Pancreas (tissue), 10 donors: ENCODE data around the gene NEGR1. TPM values are rescaled to one million over a fixed set of nuclear protein-coding genes. Genes with fewer than 3 reads are reported as not detected.

Source experiments
- ATAC-seq, 4 donors: fragments of 200-7000 bp; cut with Tn5 transposase; one replicate each; pipeline versions ENCODE4 v1.8.0 to v1.9.1; 2020; ENCODE audit warnings: mild to moderate bottlenecking in 4 of 4, moderate library complexity in 4 of 4
- DNase-seq, 6 donors: peaks; one replicate each; pipeline ENCODE4 v3.0.0-alpha.2; 2020
- FAIRE-seq: peaks from 2 replicates; lab custom pipeline; 2012; peaks lifted over from hg19 to GRCh38; lab: Jason Lieb, UNC
- H3K27ac ChIP-seq, 4 donors: fragments of 200-600 bp; sonication (generic); 1 replicate in 3 of 4; 2 replicates in 1 of 4; pipeline versions ENCODE4 v1.5.0 to v1.8.0; 2020
- H3K27me3 ChIP-seq, 4 donors: fragments of 200-600 bp; one replicate each; pipeline ENCODE4 v1.8.0; 2021
- H3K36me3 ChIP-seq, 3 donors: fragments of 200-600 bp; sonication (generic) in 1 of 3; one replicate each; pipeline versions ENCODE4 v1.5.0 to v1.8.0; 2020 to 2021
- H3K4me1 ChIP-seq, 3 donors: fragments of 200-600 bp; one replicate each; pipeline ENCODE4 v1.8.0; 2021
- H3K4me3 ChIP-seq, 4 donors: fragments of 200-600 bp; sonication (generic) in 2 of 4; one replicate each; pipeline versions ENCODE4 v1.5.0 to v1.8.0; 2020 to 2021
- H3K9me3 ChIP-seq, 4 donors: fragments of 200-600 bp; one replicate each; pipeline ENCODE4 v1.8.0; 2021
- CTCF ChIP-seq, 4 donors: fragments of 200-600 bp; sonication (generic) in 3 of 4; IDR thresholded peaks; one replicate each; pipeline versions ENCODE4 v1.5.0 to v1.8.0; 2021; ENCODE audit warnings: antibody characterized with exemption in 4 of 4
- WGBS, 2 donors: extraction: QIAGEN DNeasy Blood & Tissue Kit; methylation state at CpG; one replicate each; pipeline ENCODE4 v1.1.7; 2013; 5-methylcytosine and 5-hydroxymethylcytosine counted together
- intact Hi-C, 3 donors: fragments of 100-400 bp; cut with DNase I; formaldehyde crosslinking; loops; one replicate each; pipeline versions ENCODE4 v1.11.1 to v1.14.2; 2022
- polyA plus RNA-seq, 2 donors: library from polyadenylated mRNA; stranded (reverse); fragments of 200-250 nt; gene quantifications; one replicate each; pipeline ENCODE4 v1.2.3, GENCODE V29; 2013
- total RNA-seq, 6 donors: library from RNA; stranded (reverse); fragmentation: NEBNext Ultra II Directional in 4 of 6; extraction: Animal tissue kit (Norgen Biotek cat#: 25700) in 4 of 6; gene quantifications; one replicate each; pipeline versions ENCODE4 v1.2.1 to v1.2.4, GENCODE V29; 2021 to 2023
- donor health status: healthy with polysubstance abuse.
- donor health status: DM: no; HTN: no; CAD: no; lungs with moderate emphysema.
- donor health status: DM: no; HTN: no; CAD: no.
- donor health status: control.
- donor health status: control.
- donor health status: Bipolar disorder and iron deficiency.
- donor health status: DM: yes; HTN: yes; CAD: no.
- donor health status: DM: no; HTN: no; CAD: no.
- donor health status: DM: no; HTN: no; CAD: no.
- donor health status: DM: yes; HTN: yes; CAD: no.

The NEGR1 gene
- total and polyA plus RNA-seq, 8 donors: 1.2 to 9.3 (median 3.4) TPM

DNA sequence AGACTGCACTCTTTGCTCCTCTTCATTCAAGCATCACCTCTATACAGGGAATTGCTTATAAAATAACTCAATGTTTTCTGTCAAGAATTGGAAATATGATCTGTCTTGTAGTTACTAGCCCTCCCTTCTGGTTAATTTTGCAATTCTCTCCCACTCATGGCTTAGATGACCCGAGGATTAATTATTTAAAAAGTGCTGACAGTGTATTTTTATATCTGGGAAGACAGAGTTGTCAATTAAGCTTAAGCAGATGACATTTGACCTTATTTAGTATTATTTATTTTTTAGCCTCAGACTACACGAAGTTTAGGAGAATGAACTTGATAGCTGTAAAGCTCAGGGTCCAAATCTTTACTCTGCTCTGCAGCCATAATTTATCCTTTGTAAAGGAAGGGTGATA lies 538.5 kb downstream of the NEGR1 start:
- Histone ChIP-seq H3K27ac (no peak overlapping the region), H3K4me1 (no peaks in the 10 kb centered on the region), H3K36me3 (no peaks in the 10 kb centered on the region), H3K9me3 (no peaks in the 10 kb centered on the region), H3K27me3 (no peaks in the 10 kb centered on the region), H3K4me3 (no peak overlapping the region)
- intact Hi-C loops: no loop called here
- TF ChIP-seq CTCF (IDR thresholded peaks at IDR 0.05): no peak
- DNase-seq (no peak), ATAC-seq (no peak), FAIRE-seq (no peak)
- 42 to 47% methylated on average over 2 of the region's 2 CpGs for WGBS, 2 donors

GRCh38 chr1:71738910-71739309 lies 543.4 kb downstream of the NEGR1 start:
- FAIRE-seq: no peak
- H3K9me3 ChIP-seq: no peaks in the 10 kb centered on the region
- intact Hi-C loops: no loop called here
- H3K4me3 ChIP-seq: no peak overlapping the region
- TF ChIP-seq CTCF (IDR thresholded peaks at IDR 0.05): no peak
- no peak for DNase-seq
- H3K4me1 ChIP-seq: no peaks in the 10 kb centered on the region
- no peaks in the 10 kb centered on the region for H3K27me3 ChIP-seq
- no peak for ATAC-seq
- H3K27ac ChIP-seq: no peak overlapping the region
- no peaks in the 10 kb centered on the region for H3K36me3 ChIP-seq
- WGBS, 2 donors: 51 to 60% methylated on average over 2 of the region's 2 CpGs

- H3K9me3 ChIP-seq: no peaks in the 10 kb centered on the region
- H3K4me3 ChIP-seq: no peak overlapping the region
- H3K27me3 ChIP-seq: no peaks in the 10 kb centered on the region
- ATAC-seq (no peak), DNase-seq (no peak), FAIRE-seq (no peak)
- H3K4me1 ChIP-seq: no peaks in the 10 kb centered on the region
- no peak overlapping the region for H3K27ac ChIP-seq
- H3K36me3 ChIP-seq: no peaks in the 10 kb centered on the region
- intact Hi-C loops: no loop called here
- 93 to 100% methylated on average over 1 of the region's 1 CpG for WGBS, 2 donors
- no peak for TF ChIP-seq CTCF (IDR thresholded peaks at IDR 0.05)
Measured at GRCh38 chr1:71738256-71738655, 544.1 kb downstream of the NEGR1 start.

- no peak for TF ChIP-seq CTCF (IDR thresholded peaks at IDR 0.05)
- intact Hi-C loops: no loop called here
- ATAC-seq: no peak
- H3K9me3 ChIP-seq: no peaks in the 10 kb centered on the region
- DNase-seq: no peak
- no peaks in the 10 kb centered on the region for H3K36me3 ChIP-seq
- H3K4me3 ChIP-seq: no peak overlapping the region
- 72 to 74% methylated on average over 3 of the region's 3 CpGs for WGBS, 2 donors
- H3K4me1 ChIP-seq: no peaks in the 10 kb centered on the region
- no peak for FAIRE-seq
- no peaks in the 10 kb centered on the region for H3K27me3 ChIP-seq
- no peak overlapping the region for H3K27ac ChIP-seq
Measured at GRCh38 chr1:71737768-71738167, 544.6 kb downstream of the NEGR1 start.

DNA sequence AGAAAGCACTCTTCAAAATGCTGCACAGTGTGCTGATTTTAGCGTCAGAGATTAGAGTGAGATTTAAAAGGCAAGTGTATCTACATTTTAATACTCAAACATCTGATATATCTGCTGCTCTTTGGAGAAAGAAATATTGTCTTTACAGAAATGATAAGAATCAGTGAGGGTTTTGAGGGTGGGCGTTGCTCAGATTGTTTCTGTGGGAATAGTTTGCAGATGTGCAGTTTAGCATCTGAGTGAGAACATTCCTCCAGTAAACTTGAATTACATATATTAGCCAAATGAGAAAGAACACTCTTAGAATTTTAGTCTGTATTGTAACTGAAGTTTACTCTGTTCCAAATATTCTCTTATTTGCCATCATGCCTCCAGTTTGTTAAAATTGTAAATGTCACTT lies 549.2 kb downstream of the NEGR1 start:
- no peaks in the 10 kb centered on the region for H3K4me1 ChIP-seq
- WGBS, 2 donors: 21% methylated on average over 2 of the region's 2 CpGs
- H3K27me3 ChIP-seq: no peaks in the 10 kb centered on the region
- no peaks in the 10 kb centered on the region for H3K36me3 ChIP-seq
- FAIRE-seq: no peak
- DNase-seq: no peak
- no peak for ATAC-seq
- no peak overlapping the region for H3K4me3 ChIP-seq
- no peak for TF ChIP-seq CTCF (IDR thresholded peaks at IDR 0.05)
- no peak overlapping the region for H3K27ac ChIP-seq
- no peaks in the 10 kb centered on the region for H3K9me3 ChIP-seq
- intact Hi-C loops: no loop called here
